GM21423 (cell line): ENCODE results near the gene COL19A1.
A peak's percentile ranks its signal among the peaks of the same experiment; 100 is the strongest.
"Not testable (repeated sequence)": the region's sequence is repeated elsewhere in the genome, so short reads cannot be mapped to it uniquely, and the experiment has no call there.

Experiments
- ATAC-seq: cut with Tn5 transposase; IDR thresholded peaks from one replicate; pipeline ENCODE4 v1.9.1; 2021; ENCODE audit warnings: mild to moderate bottlenecking, moderate library complexity; ENCODE audit not compliant: unreplicated experiment

COL19A1 gene

DNA sequence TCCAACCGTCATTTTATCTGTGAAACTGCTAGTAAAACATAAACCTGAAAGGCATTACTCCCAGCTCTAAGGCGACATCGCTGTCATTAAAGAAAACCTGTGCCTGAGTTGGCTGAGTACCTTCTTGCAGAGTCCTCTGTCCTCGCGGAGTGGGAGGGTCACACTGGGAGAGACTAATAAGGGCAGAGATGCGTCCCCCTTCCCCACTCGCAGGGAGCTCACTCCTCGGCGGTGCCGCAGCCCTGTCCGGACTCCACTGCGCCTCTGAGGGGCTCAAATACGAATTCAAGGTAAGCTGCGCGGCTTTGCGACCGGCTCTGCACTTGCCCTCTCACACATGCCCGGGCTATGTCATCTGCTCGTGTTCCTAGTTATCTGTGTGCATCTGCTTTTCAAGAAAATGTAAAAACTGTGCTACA is at the start of gene COL19A1:
TSS of gene COL19A1 (plus strand) at position 206 of the 419 bp plus-strand sequence. CDS start 13,012 bp downstream, outside the sequence.
- peak; percentile 49 for ATAC-seq

DNA sequence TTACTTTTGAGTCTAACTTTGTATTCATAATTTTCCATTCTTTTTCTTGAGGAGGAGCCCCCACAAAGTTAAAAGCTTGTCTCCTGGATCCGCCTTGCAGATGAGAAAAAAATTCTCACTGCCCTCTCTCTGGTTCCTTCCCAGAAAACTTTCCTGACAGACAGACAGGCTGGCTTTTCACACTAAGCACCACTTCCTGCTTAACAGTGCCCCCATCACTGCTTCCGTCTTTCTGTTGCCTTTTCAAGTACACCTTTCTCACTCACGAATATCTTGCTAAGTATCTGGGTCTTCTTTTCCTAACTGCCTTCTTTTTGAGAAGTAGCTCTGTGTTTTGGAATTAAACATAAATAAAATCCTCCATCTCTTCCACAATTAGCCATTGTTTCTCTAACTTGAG is 49.8 kb upstream of the COL19A1 start:
- peak; percentile 28 for ATAC-seq

DNA sequence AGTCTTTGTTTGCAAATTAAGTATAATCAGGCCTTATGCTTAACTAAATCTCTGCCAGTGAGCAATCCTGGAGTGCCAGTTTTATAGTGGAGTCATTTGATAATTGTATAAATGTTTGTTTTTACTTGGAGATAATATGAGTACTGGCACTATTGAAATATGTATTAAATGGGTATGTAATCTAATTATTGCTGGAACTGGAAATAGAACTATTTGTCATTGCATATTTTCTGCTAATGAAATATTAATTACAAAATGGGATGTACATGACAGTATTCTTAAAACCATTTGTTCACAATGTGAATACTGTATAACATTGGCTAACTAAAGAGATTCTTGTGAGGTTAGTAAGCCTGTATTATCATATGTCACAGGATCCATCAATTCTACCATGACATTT is 49.0 kb upstream of the COL19A1 start:
- ATAC-seq, result no peak

DNA sequence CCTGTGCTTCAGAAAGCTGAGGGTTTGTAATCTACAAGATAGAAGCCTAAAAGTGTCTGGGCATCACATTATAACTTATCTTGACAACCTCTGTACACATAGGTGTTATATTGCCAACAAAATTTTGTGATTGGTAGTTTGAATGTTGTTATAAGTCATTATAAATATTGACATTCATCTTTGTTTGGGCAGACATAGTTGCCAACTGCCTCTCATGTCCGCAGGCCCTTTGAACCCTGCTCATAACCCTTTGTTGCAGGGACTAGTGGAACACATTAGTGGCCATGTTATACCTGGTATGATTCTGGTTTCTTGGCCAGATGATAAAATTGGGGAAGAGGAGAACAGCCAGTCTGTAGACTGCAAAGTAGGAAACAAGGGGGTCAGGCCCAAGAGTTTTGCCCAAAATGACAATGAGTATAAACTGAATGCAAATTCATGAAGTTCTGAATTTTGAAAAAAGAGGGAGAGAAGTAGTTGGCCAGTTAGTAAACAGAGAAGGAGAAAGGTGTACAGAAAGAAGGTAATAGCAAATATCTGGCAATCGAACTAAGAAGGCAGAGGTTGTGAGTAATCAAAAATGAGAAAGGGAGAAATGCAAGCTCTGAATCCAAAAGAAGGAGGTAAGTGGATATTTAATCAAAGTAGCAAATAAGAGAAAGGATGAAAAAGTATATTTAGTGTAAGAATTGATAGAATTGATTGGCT is 48.0 kb upstream of the COL19A1 start:
- ATAC-seq, result no peak

DNA sequence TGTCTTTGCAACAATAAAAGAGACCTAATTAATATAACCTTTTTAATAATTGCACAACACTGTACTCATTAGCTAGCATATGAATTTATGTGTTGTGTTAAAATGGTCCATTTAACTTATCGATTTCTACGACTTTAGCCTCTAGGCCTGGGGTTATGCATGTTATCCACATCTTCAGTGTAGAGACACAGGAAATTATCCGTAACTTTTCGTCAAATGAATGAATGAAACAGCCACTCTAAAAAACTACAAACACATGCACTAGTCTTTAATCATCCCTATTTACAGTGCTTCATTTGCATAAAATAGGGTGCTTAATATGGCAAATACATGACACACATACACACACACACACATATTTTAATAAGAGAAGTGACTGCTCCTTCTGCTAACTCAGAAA is 47.2 kb upstream of the COL19A1 start:
- ATAC-seq, result no peak

DNA sequence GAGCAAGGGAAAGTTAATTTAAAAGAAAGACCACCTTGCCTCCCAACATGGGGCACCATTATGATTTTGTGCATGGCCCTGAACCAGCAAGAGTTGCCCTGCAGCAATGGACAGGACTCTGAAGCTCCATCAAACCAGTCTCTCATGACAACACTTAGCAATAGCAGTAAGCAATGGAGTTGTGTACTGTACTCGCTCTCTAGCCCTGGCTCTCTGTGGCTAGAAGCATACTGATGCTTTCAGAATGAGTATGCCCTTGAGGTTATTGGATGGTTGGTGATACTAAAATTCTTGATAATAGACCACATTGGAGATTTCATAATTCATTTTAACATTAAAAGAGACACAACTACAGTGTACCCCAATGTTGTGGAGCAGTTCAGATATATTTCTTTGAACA is 46.3 kb upstream of the COL19A1 start:
- no peak for ATAC-seq

DNA sequence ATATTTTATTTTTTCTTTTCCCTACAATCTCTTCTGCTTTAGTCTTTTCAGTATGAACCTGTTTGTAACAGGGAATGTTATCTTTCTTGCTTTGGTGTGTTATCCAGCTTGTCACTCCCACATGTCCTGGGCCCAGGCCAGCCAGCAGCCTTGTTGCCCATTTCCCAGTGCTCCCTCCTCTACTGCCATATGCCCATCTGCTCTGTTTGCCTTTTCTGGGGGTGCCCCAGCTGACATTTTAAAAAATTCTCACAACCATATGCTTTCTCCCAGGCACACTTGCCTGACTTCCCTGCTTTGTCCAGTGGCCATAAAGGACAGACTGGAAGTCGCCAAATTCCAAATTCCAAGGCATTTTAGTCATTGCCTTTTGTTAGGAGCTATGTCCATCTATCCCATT is 45.9 kb upstream of the COL19A1 start:
- ATAC-seq, result no peak

DNA sequence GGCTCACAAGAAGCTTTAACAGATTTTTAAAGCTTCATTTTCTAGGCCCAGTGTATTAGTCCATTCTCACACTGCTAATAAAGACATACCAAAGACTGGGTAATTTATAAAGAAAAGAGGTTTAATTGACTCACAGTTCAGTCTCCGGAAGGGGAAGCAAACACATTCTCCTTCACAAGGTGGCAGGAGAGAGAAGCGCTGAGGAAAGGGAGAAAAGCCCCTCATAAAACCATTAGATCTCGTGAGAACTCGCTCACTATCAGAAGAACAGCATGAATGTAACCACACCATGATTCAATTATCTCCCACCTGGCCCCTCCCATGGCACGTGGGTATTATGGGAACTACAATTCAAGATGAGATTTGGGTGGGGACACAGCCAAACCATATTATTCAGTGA is 42.0 kb upstream of the COL19A1 start:
- not testable (repeated sequence) for ATAC-seq

DNA sequence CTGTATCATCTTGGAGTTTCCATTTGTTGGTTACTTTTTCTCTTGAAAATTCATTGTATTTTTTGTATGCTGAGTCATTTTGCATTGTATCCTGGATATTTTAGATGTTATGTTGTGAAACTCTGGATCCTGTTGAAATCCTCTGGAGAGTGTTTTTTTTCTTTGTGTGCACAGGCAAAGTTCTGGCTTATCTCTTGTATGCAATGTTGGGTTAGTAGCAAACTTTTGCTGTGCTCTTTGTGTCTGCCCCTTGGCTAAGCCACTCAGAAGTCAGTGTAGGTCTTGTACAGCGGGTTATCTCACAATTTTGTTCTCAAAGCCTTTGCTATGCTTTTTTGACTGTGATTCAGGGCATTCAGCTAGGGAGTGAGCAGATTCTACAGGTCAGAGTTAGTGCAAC is 40.5 kb upstream of the COL19A1 start:
- ATAC-seq, result no peak

DNA sequence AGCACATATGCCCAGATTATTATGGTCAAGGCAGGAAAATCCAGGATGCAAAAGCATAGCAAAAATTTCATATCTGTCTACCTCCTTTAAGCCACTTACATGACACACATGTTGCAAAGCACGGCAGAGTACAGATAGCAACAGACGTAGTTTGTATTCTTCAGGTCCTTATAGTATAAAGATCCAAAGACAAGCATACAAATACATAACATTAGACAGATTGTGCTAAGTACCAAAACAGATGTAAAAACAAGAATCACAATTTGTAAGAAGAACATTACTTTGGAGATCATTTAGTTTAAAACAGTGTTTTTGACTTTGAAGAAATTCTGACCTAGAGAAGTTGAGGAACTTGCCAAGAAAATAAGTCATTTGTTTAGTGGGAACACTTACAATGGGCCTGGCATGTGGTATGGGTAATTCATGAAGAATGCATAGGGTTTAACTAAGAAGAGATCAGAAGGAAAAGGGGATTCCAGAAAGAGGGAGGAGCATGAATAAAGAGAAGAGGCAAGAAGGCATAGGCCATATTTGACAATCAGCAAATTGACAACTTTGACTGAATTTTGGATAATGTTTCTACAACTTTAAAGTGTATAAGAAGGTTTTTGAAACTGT is 39.0 kb upstream of the COL19A1 start:
- ATAC-seq, result no peak

DNA sequence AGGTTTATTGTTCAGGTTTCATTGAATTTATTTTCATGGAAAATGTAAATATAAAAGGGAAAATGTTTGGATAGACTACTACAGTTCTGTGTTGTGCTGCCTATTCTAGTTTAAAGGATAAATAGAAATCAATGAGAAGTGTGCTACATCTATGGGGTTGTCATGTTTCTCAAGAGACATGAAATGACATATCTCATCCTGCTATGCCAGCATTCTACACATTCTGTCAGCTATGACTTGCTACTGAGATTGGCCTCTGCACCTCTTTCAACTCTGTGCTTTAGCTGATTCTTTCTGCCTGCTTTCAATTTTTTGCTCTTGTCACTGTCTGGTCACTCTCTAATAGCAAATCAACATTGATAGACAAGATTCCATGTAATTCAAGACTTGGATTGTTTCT is 33.8 kb upstream of the COL19A1 start:
- ATAC-seq, result no peak

DNA sequence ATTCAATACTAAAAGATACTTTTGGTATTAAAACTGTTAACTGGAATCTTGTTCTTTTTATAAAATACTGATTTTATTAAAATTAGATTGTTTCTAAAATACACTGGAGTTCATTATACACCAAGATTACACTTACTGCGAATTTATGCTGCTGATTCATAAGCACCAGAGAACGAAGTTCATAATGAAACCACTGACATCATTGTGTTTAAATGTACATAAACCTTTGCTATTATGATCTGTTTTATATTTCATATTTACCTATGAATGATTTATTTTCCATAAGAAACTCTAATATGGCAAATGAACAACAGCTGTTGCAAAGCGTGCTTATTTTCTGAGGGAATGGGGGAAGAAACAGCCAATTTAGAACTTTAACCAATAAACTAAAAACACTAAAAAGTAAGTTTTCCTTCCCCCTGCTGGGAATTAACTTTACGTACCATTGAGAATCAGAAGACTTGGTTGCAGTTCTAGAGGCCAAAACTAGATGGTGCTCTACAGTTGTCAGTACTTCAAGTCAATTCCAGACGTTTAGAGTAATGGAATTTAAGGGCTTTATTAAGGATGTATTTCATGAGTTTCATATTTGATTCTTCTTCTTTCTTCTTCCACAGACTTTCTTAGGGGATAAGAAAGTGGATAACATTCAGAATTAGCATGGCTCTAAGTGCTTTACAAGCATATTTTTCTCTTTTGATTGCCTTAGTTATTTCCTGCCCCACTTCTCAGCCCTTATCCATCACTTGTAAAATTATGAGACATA is 30.8 kb upstream of the COL19A1 start:
- ATAC-seq, result peak; percentile 69

DNA sequence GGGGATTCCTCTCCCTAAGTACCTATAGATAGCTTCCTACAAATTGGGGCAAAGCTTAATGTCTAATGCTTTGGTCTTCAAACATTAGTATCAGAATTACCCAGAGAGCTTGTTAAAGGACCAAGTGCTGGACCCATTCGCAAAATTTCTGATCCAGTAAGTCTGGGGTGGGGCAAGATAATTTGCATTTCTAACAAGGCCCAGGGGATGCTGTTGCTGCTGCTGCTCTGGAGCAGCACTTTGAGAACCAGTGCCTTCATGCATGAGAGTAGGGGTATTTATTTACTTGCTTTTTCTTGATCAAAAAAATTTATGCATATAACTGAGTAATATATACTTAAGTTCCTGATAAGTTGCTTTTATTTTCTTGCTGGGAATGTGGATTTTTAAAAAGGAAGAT is 24.5 kb upstream of the COL19A1 start:
- no peak for ATAC-seq

DNA sequence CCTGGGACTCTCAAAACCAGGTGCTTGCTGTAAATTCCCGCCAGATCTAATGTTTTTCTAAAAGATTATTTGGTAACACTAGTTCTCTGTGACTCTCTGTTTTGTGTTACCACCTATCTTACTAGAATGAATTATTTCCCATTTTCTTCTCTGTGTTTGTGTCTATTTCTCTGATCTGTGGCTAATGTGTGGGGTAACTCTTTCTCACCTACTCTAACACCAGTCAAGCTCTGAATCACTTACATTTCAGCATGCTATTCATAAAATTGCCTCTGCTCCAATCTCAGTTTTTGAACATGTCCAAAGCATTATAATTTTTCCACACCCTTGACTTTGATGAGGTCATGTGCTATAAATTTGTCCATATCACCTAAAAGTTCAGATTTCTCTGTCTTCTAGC is 23.2 kb upstream of the COL19A1 start:
- no peak for ATAC-seq

DNA sequence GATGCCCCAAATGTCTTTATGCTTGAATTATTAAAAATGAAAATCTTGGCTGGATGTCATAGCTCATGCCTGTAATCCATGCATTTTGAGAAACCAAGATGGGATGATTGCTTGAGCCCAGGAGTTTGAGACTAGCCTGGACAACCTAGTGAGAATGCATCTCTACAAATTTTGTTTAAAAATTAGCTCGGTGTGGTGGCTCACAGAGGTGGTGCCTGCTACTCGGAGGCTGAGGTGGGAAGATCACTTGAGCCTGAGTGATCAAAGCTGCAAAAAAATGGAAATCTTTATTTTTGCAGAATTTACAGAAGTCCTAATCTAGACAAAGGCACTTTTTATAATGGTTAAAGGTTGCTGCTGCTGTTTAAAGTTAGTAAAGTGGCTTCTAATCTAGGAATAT is 20.0 kb upstream of the COL19A1 start:
- no peak for ATAC-seq

DNA sequence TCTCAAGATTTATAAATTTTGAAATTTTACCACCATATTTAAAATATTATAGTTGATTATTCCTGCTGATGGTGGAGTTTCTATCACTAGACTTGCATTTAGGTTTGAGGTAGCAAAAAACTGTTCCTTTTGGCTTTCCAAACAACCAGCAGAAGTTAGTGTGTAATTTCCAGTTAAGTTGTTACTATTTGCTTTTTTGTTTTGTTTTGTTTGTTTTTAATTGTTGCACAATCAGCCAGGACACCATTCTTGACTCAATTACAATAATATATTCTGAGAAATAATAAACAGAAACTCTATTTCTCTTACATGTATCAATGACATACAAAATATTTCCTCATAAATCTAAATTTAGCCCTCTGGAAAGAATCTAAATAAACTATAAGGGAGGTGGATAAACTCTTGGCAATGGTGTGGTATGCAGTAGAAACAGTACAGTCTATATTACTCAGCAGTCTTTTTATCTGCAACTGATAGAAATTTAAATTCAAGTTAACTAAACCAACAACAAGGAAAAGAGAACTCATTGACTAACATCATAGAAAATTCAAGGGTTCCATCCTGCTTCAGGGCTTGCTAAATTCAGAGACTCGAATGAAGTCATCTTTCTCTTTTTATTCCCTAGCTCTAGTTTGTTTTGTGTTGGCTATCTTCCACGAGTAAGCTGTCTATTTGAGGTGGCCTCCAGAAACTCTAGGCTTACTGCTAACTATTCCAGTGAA is 19.4 kb upstream of the COL19A1 start:
- ATAC-seq, result no peak

DNA sequence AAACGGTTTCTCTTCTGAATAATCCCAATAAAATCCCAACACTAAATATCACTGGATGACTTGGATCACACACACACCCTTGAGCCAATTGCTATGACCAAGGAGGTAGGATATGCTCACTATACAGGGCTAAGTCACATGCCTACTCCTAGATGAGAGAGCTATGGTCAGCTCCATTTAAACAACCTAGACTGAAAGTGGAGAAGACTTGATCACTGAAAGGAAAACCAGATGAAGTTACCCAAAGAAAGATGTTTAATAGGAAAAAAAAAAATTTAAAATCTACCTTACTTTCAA is 18.9 kb upstream of the COL19A1 start:
- ATAC-seq, result no peak

DNA sequence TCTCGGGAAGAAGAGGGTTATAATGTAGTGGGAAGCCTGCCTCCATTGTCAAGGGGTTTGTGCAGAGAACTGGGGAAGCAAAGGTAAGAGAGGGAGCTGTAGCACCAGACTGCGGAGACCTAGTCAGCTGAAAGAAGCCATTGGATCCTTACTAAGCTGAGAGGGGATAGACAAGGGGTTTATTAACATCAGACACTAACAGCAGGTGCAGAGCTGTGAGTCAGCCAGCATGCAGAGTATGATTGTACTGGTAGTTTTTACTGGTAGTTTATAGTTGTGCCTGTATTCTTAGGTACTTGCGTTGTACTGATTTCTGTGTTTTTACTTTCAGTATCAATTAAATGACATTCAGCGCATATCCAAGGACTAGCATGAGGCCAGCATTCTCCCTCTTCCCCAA is 17.8 kb upstream of the COL19A1 start:
- no peak for ATAC-seq

DNA sequence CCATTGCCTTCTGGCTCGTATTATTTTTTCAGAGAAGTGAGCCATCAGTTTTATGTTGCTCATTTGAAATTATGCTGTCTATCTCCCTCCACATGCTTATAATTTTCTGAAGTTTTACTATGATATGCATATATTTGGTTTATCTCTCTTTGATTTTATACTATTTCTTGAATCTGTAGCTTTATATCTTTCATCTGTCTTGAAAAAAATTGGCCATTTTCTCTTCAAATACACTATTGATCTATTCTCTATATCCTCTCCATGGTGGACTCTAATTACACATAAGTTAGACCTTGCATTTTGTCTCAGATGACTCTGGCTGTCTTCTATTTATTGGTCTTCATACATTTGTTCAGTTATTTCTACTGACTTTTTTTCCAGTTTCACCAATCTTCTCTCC is 13.7 kb upstream of the COL19A1 start:
- ATAC-seq, result no peak

DNA sequence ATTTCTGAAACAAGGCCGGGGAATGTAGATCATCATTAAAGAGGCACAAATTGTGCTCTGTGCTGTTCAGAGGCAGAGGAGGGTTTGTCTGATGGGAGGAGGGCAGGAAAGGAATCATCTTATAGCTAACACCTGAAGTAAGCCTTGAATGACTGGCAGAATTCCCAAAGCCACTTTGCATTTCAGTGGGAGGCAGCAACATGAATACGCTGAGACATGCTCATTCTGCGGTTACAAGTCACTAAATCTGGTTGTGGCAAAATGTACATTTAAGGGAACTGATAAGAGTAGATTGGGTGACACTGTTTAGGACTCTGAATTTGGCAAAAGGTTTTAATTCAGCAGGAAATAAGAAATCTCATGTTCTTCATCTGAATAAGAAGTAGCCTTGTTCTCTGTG is 4.4 kb upstream of the COL19A1 start:
- ATAC-seq, result no peak

DNA sequence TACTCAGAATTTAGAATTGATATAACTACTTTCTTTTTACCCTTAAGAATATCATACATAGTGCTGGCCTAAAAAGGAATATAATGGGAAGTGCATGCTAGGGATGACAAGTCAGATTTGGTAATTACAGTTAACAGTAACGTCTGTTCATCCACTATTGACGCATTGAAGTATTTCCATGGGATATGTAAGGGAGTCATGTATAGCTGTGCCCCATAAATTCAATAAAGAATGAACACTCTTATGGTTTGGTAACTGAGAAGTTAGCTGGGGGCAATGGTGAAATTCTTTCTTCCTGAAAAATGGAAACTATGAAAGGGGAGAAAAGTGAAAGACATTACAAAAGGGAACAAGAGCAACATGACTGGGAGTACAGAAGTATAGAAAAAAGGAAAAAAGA is 2.6 kb upstream of the COL19A1 start:
- no peak for ATAC-seq

DNA sequence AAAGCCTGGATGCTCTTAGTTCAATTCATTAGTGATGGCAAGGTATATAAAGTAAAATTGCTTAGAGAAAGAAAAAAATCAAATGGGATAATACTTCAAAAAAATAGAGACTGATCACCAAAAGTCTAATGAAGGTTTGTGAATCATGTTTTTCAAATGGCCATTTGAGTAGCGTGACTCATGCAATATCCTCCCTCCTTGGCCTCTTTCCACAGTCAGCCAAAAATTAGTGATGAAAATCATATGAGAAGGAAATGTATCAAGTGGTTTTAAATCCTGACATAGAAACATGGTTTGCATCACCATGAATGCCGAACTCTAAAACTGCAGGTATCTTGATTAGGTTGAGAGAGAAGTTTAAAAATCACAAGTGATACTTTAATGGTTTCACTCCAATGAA is 1.2 kb upstream of the COL19A1 start:
- ATAC-seq, result no peak
